T-helper 2 cell (primary cell): ENCODE data around the gene TMEM88.
"Not testable (repeated sequence)": the region's sequence is repeated elsewhere in the genome, so short reads cannot be mapped to it uniquely, and the experiment has no call there.

Source experiments
- DNase-seq, 5 experiments: peaks; one replicate each; pipeline versions ENCODE4 v3.0.0 to v3.0.0-alpha.2; 2012 to 2022
- total RNA-seq, 2 donors: gene quantifications; one replicate each; lab custom pipeline; 2026; lab: John Stamatoyannopoulos, UW

Gene TMEM88, protein sequence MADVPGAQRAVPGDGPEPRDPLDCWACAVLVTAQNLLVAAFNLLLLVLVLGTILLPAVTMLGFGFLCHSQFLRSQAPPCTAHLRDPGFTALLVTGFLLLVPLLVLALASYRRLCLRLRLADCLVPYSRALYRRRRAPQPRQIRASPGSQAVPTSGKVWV
- 2.5 to 13.1 reads per million in 2 donors for total RNA-seq

DNA sequence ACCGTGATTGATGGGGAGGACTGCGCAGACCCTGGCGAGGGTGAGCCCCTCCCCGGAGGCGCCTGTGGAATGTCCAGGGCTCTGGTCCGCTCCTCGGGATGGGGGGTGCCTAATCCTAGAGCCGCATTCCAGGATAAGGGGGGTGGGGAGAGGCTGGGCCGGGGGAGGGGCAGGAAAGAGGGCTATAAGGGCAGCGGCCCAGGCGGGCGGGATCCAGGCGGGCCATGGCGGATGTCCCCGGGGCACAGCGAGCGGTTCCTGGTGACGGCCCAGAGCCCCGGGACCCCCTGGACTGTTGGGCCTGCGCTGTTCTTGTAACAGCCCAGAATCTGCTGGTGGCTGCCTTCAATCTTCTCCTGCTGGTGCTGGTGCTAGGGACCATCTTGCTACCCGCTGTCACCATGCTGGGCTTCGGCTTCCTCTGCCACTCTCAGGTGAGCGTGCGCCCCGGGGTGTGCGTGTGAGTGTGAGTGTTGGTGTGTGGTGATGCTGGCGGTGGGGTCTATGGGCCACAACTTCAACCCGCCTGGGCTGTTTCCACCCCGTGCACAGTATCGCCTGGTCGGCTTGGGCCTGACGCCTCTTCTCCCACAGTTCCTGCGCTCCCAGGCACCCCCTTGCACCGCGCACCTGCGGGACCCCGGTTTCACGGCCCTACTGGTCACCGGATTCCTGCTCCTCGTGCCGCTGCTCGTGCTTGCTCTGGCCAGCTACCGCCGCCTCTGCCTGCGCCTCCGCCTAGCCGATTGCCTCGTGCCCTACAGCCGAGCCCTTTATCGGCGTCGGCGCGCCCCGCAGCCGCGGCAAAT is at the start of gene TMEM88:
TMEM88 (plus strand) TSS at position 216 of the 809 bp plus-strand sequence; CDS start at position 225, 9 bp downstream.
- peak in 1 of 5 experiments; percentile 7 for DNase-seq

DNA sequence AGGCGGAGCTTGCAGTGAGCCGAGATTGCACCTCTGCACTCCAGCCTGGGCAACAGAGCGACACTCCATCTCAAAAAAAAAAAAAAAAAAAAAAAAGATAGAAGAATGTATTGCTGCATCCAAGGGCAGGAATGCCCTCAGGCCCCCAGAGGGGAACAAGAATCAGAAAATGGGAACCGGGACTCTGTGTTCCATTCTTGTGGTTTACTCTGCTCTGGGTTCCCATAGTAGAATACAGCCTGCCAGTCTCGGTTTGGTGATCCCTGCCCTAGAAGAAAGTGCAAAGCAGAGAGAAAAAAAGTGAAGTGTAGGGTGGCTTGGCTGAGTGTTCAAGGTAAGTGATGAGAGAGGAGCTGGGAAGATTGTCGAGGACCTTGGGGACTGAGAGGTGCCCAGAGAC is 48.3 kb upstream of the TMEM88 start:
- DNase-seq = no peak

DNA sequence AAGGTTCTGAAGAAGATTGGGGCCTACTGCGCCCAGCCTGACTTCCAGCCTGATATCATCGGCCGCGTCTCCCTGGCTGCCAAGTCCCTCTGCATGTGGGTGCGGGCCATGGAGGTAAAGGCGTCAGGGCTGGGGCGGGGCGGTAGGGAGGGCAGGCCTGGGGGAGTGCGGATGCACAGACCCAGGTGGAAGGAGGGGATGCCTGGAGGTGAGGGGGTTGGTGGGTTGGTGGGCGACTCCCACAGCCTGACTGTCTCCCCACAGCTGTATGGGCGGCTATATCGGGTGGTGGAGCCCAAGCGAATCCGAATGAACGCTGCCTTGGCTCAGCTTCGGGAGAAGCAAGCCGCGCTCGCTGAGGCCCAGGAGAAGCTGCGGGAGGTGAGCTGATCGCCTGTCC is 47.7 kb upstream of the TMEM88 start:
- no peak for DNase-seq

DNA sequence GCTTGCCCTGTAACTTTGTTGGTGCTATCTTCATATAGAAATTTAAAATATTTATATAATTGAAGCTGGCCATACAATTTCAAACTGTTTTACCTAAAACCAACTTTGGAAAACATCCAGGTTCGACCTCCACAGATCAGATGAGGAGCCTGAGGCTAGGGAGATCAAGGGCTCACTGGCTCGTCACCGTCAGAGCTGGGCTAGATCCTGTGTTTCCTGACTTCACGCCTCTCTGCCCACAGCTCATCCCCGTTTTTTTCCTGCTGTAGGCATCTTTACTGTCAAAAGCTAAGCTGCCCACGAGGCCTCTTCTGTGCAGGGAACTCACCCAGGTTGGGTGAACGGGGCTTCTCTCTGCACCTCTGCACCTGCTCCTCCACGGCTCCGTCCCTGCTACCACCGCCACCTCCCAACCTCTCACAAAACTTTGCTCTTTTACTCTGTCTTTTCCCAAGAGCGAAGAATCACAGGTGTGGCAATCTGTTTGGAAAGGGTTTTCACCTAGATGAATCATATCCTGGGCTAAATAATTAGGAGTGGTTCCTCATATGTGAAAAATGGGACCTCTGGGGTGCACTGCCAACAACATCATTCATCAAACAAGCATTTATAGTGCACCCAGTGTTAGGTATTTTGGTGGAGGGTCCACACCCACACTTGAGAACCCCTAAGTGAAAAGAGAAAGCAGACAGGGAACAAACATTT is 45.6 kb upstream of the TMEM88 start:
- no peak for DNase-seq

DNA sequence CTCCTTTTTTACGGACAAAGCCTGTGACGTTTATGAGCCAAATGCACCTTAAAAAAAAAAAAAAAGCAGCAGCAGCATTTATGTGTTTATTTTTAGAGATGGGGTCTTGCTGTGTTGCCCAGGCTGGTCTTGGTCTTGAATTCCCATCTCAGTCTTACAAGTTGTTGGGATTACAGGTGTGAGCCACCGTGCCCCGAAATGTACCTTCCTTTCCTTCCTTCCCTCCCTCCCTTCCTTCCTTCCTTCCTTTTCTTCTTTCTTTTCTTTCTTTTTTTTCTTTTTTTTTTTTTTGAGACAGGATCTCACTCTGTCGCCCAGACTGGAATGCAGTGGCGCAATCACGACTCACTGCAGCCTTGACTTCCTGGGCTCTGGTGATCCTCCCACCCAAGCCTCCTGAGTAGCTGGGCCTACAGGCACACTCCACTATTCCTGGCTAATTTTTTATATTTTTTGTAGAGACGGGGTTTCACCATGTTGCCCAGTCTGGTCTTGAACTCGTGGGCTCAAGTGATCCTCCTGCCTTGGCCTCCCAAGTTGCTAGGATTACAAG is 45.0 kb upstream of the TMEM88 start:
- not testable (repeated sequence) for DNase-seq

DNA sequence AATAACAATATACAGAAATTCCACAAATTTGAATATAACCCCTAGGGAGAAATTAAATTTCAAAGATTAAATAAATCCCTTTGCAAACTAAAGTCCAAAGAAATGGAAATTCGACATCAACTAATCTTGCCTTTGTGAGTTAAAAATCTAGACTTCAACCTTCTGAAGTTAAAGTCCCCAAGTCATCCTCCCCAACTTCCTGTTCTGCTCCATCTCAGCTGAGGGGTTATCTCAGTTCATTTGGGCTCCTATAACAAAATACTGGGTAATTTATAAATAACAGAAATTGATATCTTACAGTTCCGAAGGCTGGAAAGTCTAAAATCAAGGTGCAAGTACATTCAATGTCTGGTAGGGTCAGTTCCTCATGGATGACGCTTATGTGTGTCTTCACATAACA is 43.6 kb upstream of the TMEM88 start:
- DNase-seq = no peak

DNA sequence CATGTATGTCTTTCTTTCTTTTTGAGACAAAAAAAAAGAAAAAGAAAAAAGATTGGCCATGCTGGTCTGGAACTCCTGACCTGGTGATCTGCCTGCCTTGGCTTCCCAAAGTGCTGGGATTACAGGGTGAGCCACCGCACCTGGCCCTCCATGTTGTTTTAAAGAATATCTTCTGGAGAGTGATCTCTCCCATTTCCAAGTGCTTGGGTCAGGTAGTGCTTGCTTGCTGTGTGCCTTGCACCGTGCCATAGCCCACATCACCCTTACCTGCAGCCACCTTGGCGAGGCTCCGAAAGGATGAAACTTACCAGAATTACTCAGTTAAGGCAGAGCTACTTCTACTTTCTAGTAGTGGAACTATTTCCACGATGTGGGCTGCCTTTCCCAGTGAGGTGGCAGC is 39.9 kb upstream of the TMEM88 start:
- no peak for DNase-seq

DNA sequence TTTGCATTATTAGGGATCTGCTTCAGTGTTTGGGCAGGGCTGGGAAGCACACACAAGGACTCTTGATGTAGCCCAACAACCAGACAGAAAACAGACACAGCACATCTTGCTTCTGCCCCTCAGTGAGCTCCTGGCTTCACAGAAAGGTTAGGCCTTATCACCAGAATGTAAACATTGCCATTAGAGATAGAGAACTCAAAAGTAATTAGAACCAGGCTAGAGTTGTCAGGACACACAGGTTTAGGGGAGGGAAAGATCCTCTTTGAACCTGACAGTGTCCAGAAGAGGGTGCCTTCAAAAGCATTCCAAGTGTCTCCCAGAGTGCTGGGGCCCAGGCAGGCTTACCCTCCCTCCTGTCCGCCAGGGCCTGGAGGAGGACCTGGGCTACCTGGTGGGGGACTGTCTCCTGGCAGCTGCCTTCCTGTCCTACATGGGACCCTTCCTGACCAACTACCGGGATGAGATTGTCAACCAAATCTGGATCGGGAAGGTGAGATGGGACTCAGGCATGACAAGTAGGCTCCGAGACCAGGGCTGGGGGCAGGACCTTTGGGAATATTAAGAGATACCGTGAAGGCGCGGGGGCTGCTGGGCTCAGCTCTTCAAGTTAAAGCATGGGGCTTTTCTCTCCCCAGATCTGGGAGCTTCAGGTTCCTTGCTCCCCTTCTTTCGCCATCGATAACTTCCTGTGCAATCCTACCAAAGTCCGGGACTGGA is 37.8 kb upstream of the TMEM88 start:
- DNase-seq = no peak

DNA sequence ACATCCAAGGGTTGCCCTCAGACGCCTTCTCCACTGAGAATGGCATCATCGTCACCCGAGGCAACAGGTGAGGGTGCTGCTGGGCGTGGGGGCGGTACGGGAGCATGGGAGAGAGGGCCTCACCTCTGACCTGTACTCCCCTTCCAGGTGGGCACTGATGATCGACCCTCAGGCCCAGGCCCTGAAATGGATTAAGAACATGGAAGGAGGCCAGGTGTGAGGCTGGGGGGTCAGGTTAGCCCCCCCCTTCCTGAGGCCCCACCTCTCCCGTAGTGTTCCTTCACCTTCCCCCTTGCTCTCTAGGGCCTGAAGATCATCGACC is 37.3 kb upstream of the TMEM88 start:
- no peak for DNase-seq

DNA sequence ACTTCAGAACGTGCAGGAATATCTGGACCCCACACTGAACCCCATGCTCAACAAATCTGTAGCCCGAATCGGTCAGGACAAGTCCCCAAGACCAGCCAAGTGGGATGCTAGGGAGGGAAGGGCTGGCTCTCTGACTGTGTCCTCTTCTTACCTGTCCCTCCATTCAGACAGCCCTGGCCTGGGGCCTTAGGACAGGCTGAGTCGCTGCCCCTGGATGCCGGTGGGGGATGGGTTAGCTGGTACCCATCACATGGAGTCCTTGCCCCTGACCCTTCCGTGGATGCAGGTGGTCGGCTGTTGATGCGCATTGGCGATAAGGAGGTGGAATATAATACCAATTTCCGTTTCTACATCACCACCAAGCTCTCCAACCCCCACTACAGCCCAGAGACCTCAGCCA is 36.8 kb upstream of the TMEM88 start:
- no peak for DNase-seq

DNA sequence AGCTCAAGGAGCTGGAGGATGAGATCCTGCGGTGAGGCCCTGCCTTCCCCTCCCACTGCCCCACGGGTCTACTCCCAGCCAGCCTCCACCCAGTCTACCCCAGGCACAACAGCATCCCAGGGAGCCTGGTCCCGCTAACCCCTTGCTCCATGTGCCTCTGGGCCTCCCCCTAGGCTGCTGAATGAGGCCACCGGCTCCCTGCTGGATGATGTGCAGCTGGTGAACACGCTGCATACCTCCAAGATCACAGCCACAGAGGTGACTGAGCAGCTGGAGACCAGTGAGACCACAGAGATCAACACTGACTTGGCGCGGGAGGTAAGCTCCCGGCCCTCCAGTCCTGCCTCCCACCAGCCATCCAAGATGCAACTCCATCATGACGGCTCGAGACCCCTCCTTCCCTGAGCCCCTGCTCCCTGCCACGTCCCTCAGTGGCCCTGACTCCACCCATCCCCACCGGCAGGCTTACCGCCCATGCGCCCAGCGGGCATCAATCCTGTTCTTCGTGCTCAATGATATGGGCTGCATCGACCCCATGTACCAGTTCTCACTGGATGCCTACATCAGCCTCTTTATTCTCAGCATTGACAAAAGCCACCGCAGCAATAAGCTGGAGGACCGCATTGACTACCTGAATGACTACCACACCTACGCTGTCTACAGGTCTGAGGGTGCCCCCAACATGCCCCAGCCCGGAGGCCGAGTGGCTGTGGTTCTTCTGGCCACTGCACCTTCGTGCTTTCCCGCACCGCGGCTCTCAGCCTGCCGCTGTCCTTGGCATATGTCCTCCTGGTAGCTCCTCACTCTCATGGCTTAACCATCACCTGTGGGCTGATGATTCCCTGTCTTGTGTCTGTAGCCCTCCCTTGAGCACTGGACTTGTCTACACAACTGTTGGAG is 35.9 kb upstream of the TMEM88 start:
- DNase-seq = no peak

DNA sequence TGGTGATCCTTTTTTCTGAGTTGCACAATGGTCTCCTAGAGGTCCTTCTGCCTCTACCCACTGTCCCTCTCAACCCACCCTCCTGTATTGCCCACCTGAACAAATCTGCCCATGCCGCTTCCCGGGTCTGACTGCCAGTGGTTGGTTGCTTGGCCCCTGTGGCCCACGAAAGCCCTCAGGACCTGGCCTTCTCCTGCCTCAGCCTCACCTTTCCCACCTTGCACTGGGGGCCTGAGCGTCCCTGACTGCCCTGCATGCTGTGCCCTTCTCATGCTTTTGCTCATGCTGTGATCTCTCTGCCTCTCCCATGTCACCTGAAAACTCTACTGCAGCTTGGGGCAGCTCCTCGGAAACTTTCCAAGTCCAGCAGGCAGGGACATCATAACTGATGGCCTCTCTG is 34.6 kb upstream of the TMEM88 start:
- no peak for DNase-seq

DNA sequence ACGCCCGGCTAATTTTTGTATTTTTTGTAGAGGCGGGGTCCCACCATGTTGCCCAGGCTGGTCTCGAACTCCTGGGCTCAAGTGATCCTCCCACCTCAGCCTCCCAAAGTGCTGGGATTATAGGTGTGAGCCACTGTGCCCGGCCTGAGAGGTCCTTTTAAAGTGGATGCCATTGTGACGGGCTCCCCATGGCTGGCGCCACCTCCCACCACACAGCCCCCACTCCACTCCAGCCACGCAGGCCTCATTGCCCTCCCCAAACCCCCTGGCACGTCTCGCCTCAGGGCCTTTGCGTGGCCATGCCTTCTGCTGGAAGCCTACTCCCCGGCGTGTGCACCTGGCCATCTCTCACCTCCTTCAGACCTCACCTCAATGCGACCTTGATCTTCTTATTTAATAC is 32.7 kb upstream of the TMEM88 start:
- no peak for DNase-seq

DNA sequence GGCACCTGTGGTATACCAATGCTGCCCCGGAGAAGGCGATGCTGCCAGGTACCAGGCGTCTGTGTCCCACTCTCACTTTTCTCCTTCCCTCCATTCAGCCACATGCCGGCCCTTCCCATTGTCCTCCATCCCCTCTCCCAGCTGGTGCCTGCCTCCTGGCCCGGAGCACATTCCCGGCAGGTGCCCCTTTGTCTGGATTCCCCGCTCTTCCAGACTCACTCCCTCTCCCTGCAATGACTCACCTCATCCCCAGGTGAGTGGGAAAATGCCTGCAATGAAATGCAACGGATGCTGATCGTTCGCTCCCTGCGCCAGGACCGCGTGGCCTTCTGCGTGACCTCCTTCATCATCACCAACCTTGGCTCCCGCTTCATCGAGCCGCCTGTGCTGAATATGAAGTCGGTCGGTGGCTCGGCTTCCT is 31.3 kb upstream of the TMEM88 start:
- no peak for DNase-seq

DNA sequence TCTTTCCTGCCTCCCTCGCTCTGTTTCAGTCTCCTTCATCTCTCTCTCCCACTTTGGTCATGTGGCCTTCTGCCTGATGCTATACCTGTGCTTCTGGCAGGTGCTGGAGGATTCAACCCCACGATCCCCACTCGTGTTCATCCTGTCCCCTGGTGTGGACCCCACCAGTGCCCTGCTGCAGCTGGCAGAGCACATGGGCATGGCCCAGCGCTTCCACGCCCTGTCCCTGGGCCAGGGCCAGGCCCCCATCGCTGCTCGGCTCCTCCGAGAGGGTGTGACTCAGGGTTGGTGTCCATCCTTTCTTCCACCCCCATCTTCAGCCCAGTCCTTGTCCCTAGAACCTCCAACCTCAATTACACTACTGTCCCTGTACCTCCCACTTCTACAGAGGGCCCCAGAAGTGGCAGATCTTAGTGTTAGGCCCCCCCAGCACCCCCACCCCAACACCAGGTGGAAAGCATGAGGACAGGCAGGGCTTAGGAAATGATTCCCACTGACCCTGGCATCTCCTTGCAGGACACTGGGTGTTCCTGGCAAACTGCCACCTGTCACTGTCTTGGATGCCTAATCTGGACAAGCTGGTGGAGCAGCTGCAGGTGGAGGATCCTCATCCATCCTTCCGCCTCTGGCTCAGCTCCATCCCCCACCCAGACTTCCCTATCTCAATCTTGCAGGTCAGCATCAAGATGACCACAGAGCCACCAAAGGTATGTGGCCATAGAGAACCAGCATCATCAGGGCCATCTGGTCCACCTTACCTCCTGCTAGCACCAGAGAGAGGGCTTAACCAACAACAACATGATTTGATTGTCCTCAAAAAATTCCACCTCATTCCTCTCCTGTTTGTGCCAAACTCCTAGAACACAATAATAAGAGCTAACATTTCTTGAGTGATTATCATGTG is 30.6 kb upstream of the TMEM88 start:
- DNase-seq = no peak

DNA sequence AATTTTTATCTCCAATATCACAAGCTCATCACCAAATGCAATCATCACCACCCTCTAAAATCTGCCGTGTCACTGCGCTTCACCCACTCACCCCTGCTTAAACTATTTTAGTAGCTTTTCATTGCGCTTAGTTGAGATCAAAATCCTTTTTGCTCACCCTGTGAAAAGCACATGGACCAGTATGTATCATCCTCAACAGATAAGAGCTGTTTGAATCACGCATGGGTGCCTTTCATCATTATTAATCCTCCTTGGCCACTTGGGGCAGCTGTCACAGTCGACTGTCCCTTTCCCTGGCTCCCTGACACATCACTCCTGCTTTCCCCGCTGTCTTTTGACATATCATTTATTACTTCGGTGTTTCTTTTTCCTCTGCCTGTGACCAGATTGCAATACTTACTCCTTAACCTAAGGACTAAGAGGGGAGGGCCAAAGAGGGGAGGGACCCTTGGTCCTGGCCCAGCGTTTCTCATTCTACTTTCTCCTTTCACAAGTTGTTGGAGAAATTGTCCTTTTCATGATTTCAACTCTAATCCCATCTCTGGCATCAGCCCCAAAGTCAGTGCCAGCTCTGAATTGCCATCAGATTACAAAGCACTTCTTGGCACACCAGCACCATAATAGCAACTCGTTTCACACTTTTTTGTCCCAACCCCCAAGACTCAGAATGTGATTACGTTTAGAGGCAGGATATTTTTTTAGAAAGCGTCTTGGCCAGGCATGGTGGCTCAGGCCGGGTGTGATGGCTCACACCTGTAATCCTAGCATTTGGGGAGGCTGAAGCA is 29.5 kb upstream of the TMEM88 start:
- no peak for DNase-seq

DNA sequence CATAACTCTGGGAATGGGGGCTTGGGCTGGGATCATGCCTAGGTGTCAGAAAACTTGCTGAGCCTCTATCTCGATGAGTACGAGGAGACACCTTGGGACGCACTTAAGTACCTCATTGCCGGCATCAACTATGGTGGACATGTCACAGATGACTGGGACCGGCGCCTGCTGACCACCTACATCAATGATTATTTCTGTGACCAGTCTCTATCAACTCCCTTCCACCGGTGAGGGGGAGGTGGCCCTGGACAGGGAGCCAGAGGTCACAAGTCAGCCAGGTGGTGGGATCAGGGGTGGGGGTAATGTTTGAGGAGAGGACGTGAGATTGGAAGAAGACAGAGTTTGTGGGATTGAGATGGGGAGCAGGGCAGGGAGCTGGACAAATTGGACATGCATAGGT is 24.2 kb upstream of the TMEM88 start:
- DNase-seq = no peak

DNA sequence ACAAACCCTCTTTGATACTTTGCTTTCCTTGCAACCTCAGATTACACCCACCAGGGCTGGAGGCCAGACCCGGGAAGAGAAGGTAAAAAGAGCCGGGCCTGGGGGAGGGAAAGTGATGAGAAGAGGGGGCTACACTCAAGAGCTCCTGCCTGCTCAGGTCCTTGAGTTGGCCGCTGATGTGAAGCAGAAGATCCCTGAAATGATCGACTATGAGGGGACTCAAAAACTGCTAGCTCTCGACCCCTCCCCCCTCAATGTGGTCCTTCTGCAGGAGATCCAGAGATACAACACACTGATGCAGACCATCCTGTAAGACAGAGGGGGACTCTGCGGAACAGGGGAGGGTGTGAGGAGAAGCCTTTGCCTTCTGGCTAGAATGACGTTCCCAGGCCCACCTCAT is 23.6 kb upstream of the TMEM88 start:
- no peak for DNase-seq

DNA sequence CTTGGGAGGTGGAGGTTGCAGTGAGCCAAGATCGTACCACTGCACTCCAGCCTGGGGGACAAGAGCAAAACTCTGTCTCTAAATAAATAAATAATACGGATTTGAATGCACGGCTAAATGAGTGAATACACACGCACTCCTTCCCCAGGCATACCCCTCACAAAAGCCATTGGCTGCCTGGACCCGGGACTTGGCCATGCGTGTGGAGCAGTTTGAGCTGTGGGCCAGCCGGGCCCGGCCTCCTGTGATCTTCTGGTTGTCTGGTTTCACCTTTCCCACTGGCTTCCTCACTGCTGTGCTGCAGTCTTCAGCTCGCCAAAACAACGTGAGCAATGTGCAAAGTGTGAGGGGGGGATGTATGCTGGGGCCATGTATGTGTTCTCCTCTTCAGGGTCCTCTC is 22.4 kb upstream of the TMEM88 start:
- no peak for DNase-seq
